ENCODE data around the gene TSPAN2. TPM values are rescaled to one million over a fixed set of nuclear protein-coding genes. Genes with fewer than 3 reads are reported as not detected.

The TSPAN2 gene
- total and polyA plus RNA-seq, 2 experiments from 2014 or later = 11.2 to 11.8 TPM

GRCh38 chr1:115116512-115116911, 27.2 kb upstream of the TSPAN2 start:
- Histone ChIP-seq H3K79me2 (replicated peaks; ENCODE audit: insufficient read depth) (no peaks in the 10 kb centered on the region), H3F3A (replicated peaks; ENCODE audit: low read depth) (no peaks in the 10 kb centered on the region), H4K20me1 (replicated peaks; ENCODE audit: insufficient read depth) (no peaks in the 10 kb centered on the region), H3K4me2 (no peak overlapping the region), H2AFZ (no peak overlapping the region), H3K27me3 (ENCODE audit: insufficient read depth) (no peaks in the 10 kb centered on the region), H3K4me1 (ENCODE audit: insufficient read depth) (peaks cover 10% of the 10 kb centered on the region; the same call in 1 of the 2 replicates), H3K27ac (ENCODE audit: low read depth) (no peak overlapping the region), H3K4me3 (no peak overlapping the region), H3K36me3 (ENCODE audit: insufficient read depth) (no peaks in the 10 kb centered on the region), H3K9me2 (ENCODE audit: insufficient read depth) (0 out of 2 replicates have a peak, but pooled peaks cover 3% of the 10 kb centered on the region)
- Mint-ChIP-seq H3K9me3 (peaks cover 31% of the 10 kb centered on the region), H3K4me1 (peaks cover 10% of the 10 kb centered on the region; the same call in 2 of the 3 replicates), H3K27me3 (ENCODE audit: insufficient read depth, low read depth, poor library complexity) (peaks cover 8% of the 10 kb centered on the region), H3K27ac (no peak overlapping the region), H3K36me3 (ENCODE audit: low read depth) (peaks cover 21% of the 10 kb centered on the region), H3K4me3 (no peak overlapping the region)
- no peak for ATAC-seq
- no peak for DNase-seq (ENCODE audit: low spot score)
- TF ChIP-seq ETS1 (IDR thresholded peaks at IDR 0.05) (no peak), ZNF114 (CRISPR knock-in tag; IDR thresholded peaks at IDR 0.05) (no peak)

- H3K27ac ChIP-seq (ENCODE audit: low read depth) = no peak overlapping the region
- H3K4me3 Mint-ChIP-seq = no peak overlapping the region
- peaks cover 16% of the 10 kb centered on the region for H3K36me3 Mint-ChIP-seq (ENCODE audit: low read depth)
- H3K4me1 Mint-ChIP-seq = peaks cover 10% of the 10 kb centered on the region
- ATAC-seq (no peak), DNase-seq (ENCODE audit: low spot score) (no peak)
- H3K79me2 ChIP-seq (replicated peaks; ENCODE audit: insufficient read depth) = no peaks in the 10 kb centered on the region
- no peaks in the 10 kb centered on the region for H3K36me3 ChIP-seq (ENCODE audit: insufficient read depth)
- H4K20me1 ChIP-seq (replicated peaks; ENCODE audit: insufficient read depth) = no peaks in the 10 kb centered on the region
- H3F3A ChIP-seq (replicated peaks; ENCODE audit: low read depth) = no peaks in the 10 kb centered on the region
- peaks cover 8% of the 10 kb centered on the region for H3K27me3 Mint-ChIP-seq (ENCODE audit: insufficient read depth, low read depth, poor library complexity)
- no peaks in the 10 kb centered on the region for H3K27me3 ChIP-seq (ENCODE audit: insufficient read depth)
- H3K4me1 ChIP-seq (ENCODE audit: insufficient read depth) = peaks cover 16% of the 10 kb centered on the region; the same call in 1 of the 2 replicates
- TF ChIP-seq POLR2AphosphoS5 (IDR thresholded peaks at IDR 0.05; ENCODE audit: low read depth) (no peak), ETS1 (IDR thresholded peaks at IDR 0.05) (no peak), EZH2phosphoT487 (IDR thresholded peaks at IDR 0.05; ENCODE audit: unreplicated experiment) (no peak), ZNF114 (CRISPR knock-in tag; IDR thresholded peaks at IDR 0.05) (no peak), NANOG (IDR thresholded peaks at IDR 0.05; ENCODE audit: borderline replicate concordance) (no peak)
- peaks cover 22% of the 10 kb centered on the region for H3K9me3 Mint-ChIP-seq
- no peak overlapping the region for H3K4me2 ChIP-seq
- H3K9me2 ChIP-seq (ENCODE audit: insufficient read depth) = 0 out of 2 replicates have a peak, but pooled peaks cover 3% of the 10 kb centered on the region
- H3K27ac Mint-ChIP-seq = no peak overlapping the region
- no peak overlapping the region for H2AFZ ChIP-seq
- no peak overlapping the region for H3K4me3 ChIP-seq
Measured at GRCh38 chr1:115115521-115116161, 26.3 kb upstream of the TSPAN2 start.

GRCh38 chr1:115114308-115114707, 25.0 kb upstream of the TSPAN2 start:
- Histone ChIP-seq H3F3A (replicated peaks; ENCODE audit: low read depth) (no peaks in the 10 kb centered on the region), H3K27ac (ENCODE audit: low read depth) (no peak overlapping the region), H3K36me3 (ENCODE audit: insufficient read depth) (no peaks in the 10 kb centered on the region), H2AFZ (no peak overlapping the region), H3K79me2 (replicated peaks; ENCODE audit: insufficient read depth) (no peaks in the 10 kb centered on the region), H4K20me1 (replicated peaks; ENCODE audit: insufficient read depth) (no peaks in the 10 kb centered on the region), H3K4me2 (no peak overlapping the region), H3K27me3 (ENCODE audit: insufficient read depth) (no peaks in the 10 kb centered on the region), H3K4me1 (ENCODE audit: insufficient read depth) (peaks cover 16% of the 10 kb centered on the region; the same call in 1 of the 2 replicates), H3K4me3 (no peak overlapping the region), H3K9me2 (ENCODE audit: insufficient read depth) (0 out of 2 replicates have a peak, but pooled peaks cover 3% of the 10 kb centered on the region)
- H3K9me3 Mint-ChIP-seq = peaks cover 13% of the 10 kb centered on the region
- ATAC-seq (no peak), DNase-seq (ENCODE audit: low spot score) (no peak)
- H3K27me3 Mint-ChIP-seq (ENCODE audit: insufficient read depth, low read depth, poor library complexity) = peaks cover 7% of the 10 kb centered on the region
- H3K4me1 Mint-ChIP-seq = peaks cover 10% of the 10 kb centered on the region
- peaks cover 4% of the 10 kb centered on the region; the same call in 2 of the 3 replicates for H3K36me3 Mint-ChIP-seq (ENCODE audit: low read depth)
- no peak overlapping the region for H3K4me3 Mint-ChIP-seq
- H3K27ac Mint-ChIP-seq = no peak overlapping the region
- no peak for TF ChIP-seq ZNF114 (CRISPR knock-in tag; IDR thresholded peaks at IDR 0.05)
- no peak for TF ChIP-seq ZNF331 (CRISPR knock-in tag; IDR thresholded peaks at IDR 0.05; ENCODE audit: low read depth)
- TF ChIP-seq ETS1 (IDR thresholded peaks at IDR 0.05) = no peak
- no peak for TF ChIP-seq STAT1 (IDR thresholded peaks at IDR 0.05; ENCODE audit: unreplicated experiment)
- TF ChIP-seq CTCF (conservative IDR thresholded peaks at IDR 0.05; ENCODE audit: low read depth in 2 of 2) = no peak
- TF ChIP-seq POLR2AphosphoS5 (IDR thresholded peaks at IDR 0.05; ENCODE audit: low read depth) = no peak
- no peak for TF ChIP-seq CREB1 (CRISPR knock-in tag; IDR thresholded peaks at IDR 0.05; ENCODE audit: low read depth)
- no peak for TF ChIP-seq JUNB (IDR thresholded peaks at IDR 0.05; ENCODE audit: unreplicated experiment)

Data from GM23338 (cell line).